HepG2 (cell line): Measurements from ENCODE around the gene ESYT2.

Source experiments
- EP300 ChIP-seq, 3 experiments: sonication (generic) in 1 of 3; formaldehyde crosslinking in 1 of 3; IDR thresholded peaks; 2 replicates each; pipeline versions ENCODE4 v1.5.1 to v1.6.1; 2011 to 2020; ENCODE audit warnings: low read depth in 2 of 3, low read length in 2 of 3, borderline replicate concordance in 1 of 3, improper control_type of control experiment in 1 of 3, mild to moderate bottlenecking in 1 of 3, missing genetic modification reagents in 1 of 3, moderate library complexity in 1 of 3
- FOXM1 ChIP-seq: sonication (generic); formaldehyde crosslinking; IDR thresholded peaks from 2 replicates; pipeline ENCODE4 v1.5.0; 2020; ENCODE audit warnings: missing genetic modification reagents
- IKZF4 ChIP-seq: sonication (generic); formaldehyde crosslinking; IDR thresholded peaks from 2 replicates; pipeline ENCODE4 v1.5.1; 2020; ENCODE audit warnings: borderline replicate concordance, mild to moderate bottlenecking, low read depth, missing genetic modification reagents; ENCODE audit errors: not compliant biosample characterization
- KDM4B ChIP-seq: sonication (generic); formaldehyde crosslinking; IDR thresholded peaks from 2 replicates; pipeline ENCODE4 v1.4.0; 2020; ENCODE audit warnings: missing genetic modification reagents
- NCOA1 ChIP-seq: sonication (generic); formaldehyde crosslinking; IDR thresholded peaks from 2 replicates; pipeline ENCODE4 v1.9.0; 2021; ENCODE audit warnings: missing genetic modification reagents
- SMC3 ChIP-seq: IDR thresholded peaks from 2 replicates; pipeline ENCODE4 v1.6.1; 2011; ENCODE audit warnings: low read length, improper control_type of control experiment
- SP1 ChIP-seq, 2 experiments: fragments of 450-650 bp in 1 of 2; sonication (generic) in 1 of 2; formaldehyde crosslinking in 1 of 2; IDR thresholded peaks; 2 replicates each; pipeline versions ENCODE4 v1.4.0 to v1.6.1; 2016 to 2020; ENCODE audit warnings: missing genetic modification reagents in 1 of 2
- XRCC5 ChIP-seq: fragments of 200-400 bp; formaldehyde crosslinking; optimal IDR thresholded peaks from 2 replicates; pipeline ENCODE3; 2017; ENCODE audit warnings: mild to moderate bottlenecking, low read length
- ZNF460 ChIP-seq: sonication (generic); formaldehyde crosslinking; IDR thresholded peaks from 2 replicates; pipeline ENCODE4 v1.5.1; 2020; ENCODE audit warnings: missing genetic modification reagents, mild to moderate bottlenecking, borderline replicate concordance
- TF ChIP-seq, protein P1 (sequence below): sonication (generic); formaldehyde crosslinking; conservative IDR thresholded peaks from 2 replicates; pipeline ENCODE4 v1.4.0; 2020; ENCODE audit warnings: missing genetic modification reagents
- TF ChIP-seq, protein P2 (sequence below): sonication (generic); formaldehyde crosslinking; IDR thresholded peaks from 2 replicates; pipeline ENCODE4 v1.5.0; 2020; ENCODE audit warnings: mild to moderate bottlenecking, missing genetic modification reagents, moderate library complexity
- TF ChIP-seq, protein P3 (sequence below): IDR thresholded peaks from 2 replicates; pipeline ENCODE4 v1.6.1; 2016; ENCODE audit warnings: missing genetic modification reagents, missing compliant biosample characterization

DNA sequence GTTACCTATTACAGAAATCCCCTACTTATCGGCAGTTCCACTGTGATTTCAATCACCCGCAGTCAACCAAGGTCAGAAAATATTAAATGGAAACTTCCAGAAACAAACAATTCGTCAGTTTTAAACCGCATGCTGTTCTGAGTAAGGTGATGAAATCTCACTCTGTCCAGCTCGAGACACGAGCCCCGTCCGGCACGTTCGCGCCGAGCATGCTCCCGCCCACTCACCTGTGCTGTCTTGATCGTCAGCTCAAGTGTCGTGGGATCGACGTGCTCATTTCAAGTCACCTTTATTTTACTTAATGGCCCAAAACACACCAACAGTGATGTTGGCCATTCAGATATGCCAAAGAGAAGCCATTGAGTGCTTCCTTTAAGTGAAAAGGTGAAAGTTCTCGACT lies 21.2 kb downstream of the ESYT2 start:
- TF ChIP-seq SMC3 (no peak), SP1 (IDR thresholded peaks at IDR 0.05) (no peak), SP1 (CRISPR knock-in tag; IDR thresholded peaks at IDR 0.05) (no peak), XRCC5 (no peak), ZNF460 (CRISPR knock-in tag) (no peak), KDM4B (no peak), EP300 (IDR thresholded peaks at IDR 0.05; ENCODE audit: low read depth in 2 of 2, low read length in 2 of 2) (no peak), EP300 (CRISPR knock-in tag; IDR thresholded peaks at IDR 0.05; ENCODE audit: borderline replicate concordance) (no peak), NCOA1 (CRISPR knock-in tag) (no peak), FOXM1 (CRISPR knock-in tag) (no peak), IKZF4 (no peak)
- TF ChIP-seq, protein P1, sequence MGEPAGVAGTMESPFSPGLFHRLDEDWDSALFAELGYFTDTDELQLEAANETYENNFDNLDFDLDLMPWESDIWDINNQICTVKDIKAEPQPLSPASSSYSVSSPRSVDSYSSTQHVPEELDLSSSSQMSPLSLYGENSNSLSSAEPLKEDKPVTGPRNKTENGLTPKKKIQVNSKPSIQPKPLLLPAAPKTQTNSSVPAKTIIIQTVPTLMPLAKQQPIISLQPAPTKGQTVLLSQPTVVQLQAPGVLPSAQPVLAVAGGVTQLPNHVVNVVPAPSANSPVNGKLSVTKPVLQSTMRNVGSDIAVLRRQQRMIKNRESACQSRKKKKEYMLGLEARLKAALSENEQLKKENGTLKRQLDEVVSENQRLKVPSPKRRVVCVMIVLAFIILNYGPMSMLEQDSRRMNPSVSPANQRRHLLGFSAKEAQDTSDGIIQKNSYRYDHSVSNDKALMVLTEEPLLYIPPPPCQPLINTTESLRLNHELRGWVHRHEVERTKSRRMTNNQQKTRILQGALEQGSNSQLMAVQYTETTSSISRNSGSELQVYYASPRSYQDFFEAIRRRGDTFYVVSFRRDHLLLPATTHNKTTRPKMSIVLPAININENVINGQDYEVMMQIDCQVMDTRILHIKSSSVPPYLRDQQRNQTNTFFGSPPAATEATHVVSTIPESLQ (CRISPR knock-in tag), result no peak
- TF ChIP-seq, protein P2, sequence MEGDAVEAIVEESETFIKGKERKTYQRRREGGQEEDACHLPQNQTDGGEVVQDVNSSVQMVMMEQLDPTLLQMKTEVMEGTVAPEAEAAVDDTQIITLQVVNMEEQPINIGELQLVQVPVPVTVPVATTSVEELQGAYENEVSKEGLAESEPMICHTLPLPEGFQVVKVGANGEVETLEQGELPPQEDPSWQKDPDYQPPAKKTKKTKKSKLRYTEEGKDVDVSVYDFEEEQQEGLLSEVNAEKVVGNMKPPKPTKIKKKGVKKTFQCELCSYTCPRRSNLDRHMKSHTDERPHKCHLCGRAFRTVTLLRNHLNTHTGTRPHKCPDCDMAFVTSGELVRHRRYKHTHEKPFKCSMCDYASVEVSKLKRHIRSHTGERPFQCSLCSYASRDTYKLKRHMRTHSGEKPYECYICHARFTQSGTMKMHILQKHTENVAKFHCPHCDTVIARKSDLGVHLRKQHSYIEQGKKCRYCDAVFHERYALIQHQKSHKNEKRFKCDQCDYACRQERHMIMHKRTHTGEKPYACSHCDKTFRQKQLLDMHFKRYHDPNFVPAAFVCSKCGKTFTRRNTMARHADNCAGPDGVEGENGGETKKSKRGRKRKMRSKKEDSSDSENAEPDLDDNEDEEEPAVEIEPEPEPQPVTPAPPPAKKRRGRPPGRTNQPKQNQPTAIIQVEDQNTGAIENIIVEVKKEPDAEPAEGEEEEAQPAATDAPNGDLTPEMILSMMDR (CRISPR knock-in tag), result no peak
- TF ChIP-seq, protein P3, sequence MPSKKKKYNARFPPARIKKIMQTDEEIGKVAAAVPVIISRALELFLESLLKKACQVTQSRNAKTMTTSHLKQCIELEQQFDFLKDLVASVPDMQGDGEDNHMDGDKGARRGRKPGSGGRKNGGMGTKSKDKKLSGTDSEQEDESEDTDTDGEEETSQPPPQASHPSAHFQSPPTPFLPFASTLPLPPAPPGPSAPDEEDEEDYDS (CRISPR knock-in tag), result no peak
